ENCODE measurements around the gene COG5.

DNA sequence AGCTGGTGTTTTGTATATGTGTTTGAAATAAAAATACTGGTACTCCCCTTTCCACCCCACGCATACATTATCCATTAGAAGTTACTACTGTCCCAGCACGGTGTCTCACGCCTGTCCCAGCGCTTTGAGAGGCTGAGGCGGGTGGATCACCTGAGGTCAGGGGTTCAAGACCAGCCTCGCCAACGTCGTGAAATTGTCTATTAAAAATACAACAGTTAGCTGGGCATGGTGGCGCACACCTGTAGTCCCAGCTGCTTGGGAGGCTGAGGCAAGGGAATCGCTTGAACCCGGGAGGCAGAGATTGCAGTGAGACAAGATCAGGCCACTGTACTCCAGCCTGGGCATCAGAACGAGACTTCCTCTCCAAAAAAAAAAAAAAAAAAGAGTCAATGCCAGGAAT is 392.2 kb downstream of the COG5 start:
- TF ChIP-seq POLR2A (IDR thresholded peaks at IDR 0.05), result no peak
- TF ChIP-seq, protein P1, sequence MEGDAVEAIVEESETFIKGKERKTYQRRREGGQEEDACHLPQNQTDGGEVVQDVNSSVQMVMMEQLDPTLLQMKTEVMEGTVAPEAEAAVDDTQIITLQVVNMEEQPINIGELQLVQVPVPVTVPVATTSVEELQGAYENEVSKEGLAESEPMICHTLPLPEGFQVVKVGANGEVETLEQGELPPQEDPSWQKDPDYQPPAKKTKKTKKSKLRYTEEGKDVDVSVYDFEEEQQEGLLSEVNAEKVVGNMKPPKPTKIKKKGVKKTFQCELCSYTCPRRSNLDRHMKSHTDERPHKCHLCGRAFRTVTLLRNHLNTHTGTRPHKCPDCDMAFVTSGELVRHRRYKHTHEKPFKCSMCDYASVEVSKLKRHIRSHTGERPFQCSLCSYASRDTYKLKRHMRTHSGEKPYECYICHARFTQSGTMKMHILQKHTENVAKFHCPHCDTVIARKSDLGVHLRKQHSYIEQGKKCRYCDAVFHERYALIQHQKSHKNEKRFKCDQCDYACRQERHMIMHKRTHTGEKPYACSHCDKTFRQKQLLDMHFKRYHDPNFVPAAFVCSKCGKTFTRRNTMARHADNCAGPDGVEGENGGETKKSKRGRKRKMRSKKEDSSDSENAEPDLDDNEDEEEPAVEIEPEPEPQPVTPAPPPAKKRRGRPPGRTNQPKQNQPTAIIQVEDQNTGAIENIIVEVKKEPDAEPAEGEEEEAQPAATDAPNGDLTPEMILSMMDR (IDR thresholded peaks at IDR 0.05), result no peak

All from adrenal gland (tissue), 5 donors.